Jurkat, Clone E6-1 (cell line): ENCODE results near the gene DNAH6. TPM values are rescaled to one million over a fixed set of nuclear protein-coding genes. Genes with fewer than 3 reads are reported as not detected.
"Not testable (repeated sequence)": the region's sequence is repeated elsewhere in the genome, so short reads cannot be mapped to it uniquely, and the experiment has no call there.

Experiments used
- DNase-seq: peaks from one replicate; pipeline ENCODE4 v3.0.0-alpha.2; 2011; ENCODE audit warnings: low read depth, low spot score
- H3K4me3 ChIP-seq: 2 replicates; pipeline ENCODE4 v1.5.1; 2011; ENCODE audit warnings: mild to moderate bottlenecking, low read length, control low read depth, moderate library complexity
- polyA plus RNA-seq: library from polyadenylated mRNA; unstranded; fragments of >200 nt; gene quantifications from one replicate; pipeline ENCODE4 v1.2.1, GENCODE V29; 2012; ENCODE audit warnings: missing spikeins; ENCODE audit not compliant: insufficient read length, insufficient read depth

The DNAH6 gene, protein sequence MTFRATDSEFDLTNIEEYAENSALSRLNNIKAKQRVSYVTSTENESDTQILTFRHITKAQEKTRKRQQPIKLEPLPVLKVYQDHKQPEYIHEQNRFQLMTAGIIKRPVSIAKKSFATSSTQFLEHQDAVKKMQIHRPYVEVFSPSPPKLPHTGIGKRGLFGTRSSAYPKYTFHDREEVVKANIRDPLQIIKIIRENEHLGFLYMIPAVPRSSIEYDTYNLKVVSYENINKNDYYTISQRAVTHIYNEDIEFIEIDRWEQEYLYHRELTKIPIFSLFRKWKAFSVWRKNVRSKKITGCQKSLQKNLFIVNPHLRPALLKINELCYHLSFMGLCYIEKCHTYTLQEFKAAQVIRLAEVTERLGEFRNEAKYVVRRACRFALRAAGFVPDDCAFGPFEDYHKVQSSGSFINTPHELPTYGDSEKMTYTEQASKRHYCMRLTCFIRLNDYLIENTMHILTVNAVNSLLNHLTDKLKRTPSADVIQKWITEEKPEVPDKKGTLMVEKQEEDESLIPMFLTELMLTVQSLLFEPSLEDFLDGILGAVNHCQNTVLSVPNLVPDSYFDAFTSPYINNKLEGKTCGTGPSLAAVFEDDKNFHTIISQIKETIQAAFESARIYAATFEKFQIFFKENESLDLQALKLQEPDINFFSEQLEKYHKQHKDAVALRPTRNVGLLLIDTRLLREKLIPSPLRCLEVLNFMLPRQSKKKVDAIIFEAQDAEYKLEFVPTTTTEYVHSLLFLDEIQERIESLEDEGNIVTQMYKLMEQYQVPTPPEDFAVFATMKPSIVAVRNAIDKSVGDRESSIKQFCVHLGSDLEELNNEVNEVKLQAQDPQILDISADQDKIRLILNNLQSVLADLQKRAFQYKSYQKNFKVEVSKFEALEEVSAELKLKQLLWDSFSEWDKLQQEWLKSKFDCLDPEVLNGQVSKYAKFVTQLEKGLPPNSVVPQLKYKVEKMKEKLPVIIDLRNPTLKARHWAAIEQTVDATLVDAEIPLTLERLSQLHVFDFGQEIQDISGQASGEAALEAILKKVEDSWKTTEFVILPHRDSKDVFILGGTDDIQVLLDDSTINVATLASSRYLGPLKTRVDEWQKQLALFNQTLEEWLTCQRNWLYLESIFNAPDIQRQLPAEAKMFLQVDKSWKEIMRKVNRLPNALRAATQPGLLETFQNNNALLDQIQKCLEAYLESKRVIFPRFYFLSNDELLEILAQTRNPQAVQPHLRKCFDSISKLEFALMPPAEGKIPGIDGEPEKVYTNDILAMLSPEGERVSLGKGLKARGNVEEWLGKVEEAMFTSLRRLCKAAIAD (N-terminal part only)
- polyA plus RNA-seq = 0.44 TPM

DNA sequence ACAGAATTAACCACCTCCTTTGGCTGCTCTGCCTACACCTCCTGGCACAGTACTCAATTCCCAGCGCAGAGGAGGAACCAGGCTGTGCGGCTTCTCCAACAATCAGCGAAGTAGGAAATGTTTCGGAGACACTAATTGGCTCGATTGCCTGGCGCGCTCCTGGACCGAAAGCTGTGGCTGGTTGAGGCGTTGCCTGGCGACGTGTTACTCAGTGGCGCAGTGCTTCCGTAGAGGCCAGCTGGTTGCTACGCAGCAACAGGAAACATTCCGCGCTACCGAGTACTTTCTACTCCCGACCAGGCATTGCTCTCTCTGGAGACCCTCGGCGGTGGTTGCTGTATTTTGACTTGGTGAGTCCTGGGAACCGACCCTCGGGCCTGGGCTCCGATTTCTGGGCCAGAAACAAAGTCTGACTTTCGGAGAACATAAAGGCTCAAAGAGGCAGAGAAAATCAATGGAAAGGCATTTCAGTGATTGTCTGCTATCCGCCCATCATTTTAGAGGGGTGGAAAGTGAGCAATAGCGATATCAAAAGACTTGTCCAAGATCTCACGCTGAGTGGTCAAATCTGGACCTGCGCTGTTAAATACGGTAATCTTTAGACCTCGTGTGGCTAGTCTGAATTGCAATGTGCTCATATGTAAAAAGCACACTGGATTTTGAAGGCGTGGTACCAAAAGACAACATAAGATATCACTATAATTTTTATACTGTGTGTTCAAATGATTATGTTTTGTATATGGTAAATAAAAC, at the start of gene DNAH6:
TSS of gene DNAH6 (plus strand) at position 265 of the 753 bp plus-strand sequence. CDS start 1,329 bp downstream, outside the sequence.
- H3K4me3 ChIP-seq = no peak within 1 kb of the TSS
- no peak for DNase-seq

DNA sequence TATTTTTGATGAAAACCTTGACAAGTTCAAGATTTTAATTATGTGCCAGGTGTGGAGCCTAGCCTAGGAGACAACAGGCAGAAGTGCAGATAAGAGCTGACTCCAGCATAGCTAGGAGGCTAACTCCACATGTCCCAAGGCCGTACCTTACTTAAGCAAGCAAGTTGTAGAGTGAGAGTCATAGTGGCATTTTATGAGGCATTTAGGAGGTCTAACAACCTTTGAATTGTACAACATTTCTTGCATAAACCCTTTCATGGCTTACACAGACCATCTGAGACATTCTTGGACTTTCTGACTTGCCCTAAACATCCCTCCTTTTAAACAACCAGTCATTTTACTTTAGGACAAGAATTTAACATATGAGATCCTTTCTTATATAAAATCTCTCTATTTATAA, 48.9 kb upstream of the DNAH6 start:
- no peak for DNase-seq
- H3K4me3 ChIP-seq = no peak overlapping the region

DNA sequence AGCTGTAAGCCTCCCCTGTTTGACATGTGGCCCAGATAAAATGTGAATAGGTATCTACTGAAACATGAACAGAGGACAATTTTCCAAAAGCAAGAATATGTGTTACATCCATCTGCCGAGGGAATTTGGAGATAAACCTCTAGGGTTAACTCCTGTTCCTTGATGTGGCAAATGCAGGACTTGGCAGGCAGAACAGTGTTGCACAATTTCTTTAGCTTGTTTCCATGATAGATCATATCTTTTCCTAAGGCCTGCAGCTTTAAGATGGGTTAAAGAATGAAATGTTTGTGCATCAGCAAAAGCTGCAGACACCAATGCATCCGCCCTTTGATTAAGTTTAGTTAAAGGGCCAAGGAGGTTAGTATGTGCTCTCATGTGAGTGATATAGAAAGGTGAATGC, 43.9 kb upstream of the DNAH6 start:
- not testable (repeated sequence) for DNase-seq, H3K4me3 ChIP-seq

DNA sequence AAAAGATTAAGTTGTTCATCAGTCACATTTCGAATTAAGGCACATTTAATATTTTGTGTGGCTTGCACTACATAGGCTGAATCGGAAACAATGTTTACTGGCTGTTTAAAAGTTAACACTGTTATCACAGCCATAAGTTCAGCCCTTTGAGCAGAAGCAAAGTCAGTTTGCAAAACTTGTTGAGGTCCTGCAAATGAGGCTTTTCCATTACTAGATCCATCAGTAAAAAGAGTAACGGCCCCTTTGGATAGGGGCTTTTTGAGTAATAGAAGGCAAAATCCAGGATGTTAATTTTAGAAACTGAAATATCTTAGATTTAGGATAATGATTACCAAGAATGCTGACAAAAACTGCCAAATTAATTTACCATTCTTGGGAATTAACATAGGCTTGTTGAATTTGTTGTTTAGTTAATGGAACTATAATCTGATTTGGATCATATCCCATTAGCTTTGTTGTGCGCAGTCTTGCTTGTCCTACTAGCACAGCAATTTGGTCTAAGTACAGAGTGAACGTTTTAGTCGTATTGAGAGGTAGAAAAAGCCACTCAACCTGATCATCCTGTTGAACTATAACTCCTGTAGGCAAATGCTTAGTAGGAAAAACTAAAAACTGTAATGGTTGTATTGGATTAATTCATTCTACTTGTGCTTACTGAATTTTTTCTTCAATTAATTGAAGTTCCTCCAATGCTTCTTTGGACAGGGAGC, 43.3 kb upstream of the DNAH6 start:
- no peak for DNase-seq

DNA sequence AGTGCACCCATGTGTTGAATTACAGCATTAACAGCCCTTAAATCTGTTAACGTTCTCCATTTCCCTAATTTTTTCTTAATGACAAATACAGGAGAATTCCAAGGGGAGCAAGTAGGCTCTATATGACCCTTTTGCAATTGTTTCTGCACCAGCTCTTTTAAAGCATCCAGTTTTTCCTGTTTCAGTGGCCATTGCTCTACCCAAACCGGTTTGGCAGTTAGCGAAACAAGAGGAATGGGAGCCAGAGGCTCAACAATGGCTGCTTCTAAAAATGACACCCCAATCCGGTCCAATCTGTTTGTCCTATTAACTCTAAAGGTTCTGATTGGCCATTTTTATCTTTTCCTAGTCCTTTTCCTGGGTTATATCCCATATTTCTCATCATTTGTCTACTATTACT, 42.1 kb upstream of the DNAH6 start:
- no peak for DNase-seq
- no peak overlapping the region for H3K4me3 ChIP-seq

More for the DNA sequence above, 43.3 kb upstream of the DNAH6 start:
- H3K4me3 ChIP-seq = no peak overlapping the region

DNA sequence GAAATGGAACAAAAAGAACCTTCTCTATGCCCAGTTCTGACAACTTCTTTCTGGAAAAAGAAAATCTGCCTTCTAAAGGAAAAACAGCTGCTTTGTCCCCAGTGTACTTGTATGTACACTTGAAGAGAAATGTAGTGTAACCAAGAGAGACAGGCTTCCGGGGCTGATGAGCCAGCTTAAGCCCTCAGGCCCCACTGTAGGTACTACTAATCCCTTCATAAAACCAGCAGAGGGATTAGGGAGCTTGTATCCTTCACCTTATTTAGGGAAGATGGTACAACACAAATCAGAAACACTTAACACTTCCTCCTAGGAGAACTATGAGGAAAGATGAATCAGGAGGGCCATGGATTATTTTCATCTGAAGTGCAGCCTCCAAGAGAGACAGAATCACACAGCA, 38.4 kb upstream of the DNAH6 start:
- no peak overlapping the region for H3K4me3 ChIP-seq
- DNase-seq = no peak

DNA sequence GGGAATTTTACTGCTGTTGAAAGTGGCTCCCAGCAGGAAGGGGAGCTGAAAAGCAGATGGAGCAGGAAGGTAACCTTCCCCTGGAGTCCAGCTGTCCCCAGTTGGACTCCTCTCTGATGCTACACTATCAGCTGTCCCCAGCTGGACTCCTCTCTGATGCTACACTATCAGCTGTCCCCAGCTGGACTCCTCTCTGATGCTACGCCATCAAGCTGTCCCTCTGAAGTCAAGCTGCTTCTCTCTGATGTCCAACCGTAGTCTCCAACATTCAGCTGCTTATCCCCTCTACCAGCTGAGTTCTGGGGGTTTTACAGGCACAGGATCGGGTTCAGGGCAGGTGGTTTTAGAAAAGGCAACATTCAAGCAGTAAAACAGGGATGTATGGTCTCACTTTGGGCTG, 37.4 kb upstream of the DNAH6 start:
- DNase-seq = no peak
- no peak overlapping the region for H3K4me3 ChIP-seq

DNA sequence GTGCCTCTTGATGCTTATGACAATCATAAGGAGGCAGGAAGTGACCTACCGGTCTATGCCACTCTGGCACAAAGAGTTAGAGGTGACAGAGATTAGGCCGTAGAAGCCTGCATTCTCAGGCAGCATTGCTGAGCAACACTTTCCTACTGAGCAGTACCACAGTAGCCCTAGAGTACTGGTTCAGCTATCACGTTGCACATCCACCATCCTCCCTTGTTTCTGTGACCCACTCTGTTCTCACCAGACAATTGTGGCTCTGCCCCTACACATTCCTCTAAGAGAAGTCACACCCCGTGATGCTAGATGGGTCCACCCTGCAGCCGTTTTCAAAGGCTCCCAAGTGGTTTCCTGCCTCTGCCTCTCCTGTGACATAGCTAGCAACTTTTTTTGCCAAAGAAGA, 34.6 kb upstream of the DNAH6 start:
- H3K4me3 ChIP-seq = no peak overlapping the region
- peak; percentile 17 for DNase-seq

DNA sequence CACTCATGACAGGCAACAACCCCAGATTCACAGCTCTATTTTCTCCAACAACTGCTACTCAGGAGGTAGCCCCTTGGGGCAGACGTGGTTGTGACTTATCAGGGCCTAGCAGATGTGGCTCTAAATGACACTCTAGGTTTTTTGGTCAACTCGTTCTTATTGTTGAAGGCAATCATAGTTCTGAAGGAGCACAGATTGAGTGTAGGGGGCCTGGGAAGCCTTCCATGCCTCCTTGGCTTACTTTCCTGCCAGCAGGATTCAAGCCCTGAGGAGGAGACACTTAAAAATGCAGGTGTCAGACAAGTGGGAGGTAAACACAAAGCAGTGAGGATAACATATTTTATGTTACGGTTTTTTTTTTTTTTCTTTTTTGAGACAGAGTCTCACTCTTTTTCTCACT, 33.7 kb upstream of the DNAH6 start:
- DNase-seq = peak; percentile 8
- no peak overlapping the region for H3K4me3 ChIP-seq

DNA sequence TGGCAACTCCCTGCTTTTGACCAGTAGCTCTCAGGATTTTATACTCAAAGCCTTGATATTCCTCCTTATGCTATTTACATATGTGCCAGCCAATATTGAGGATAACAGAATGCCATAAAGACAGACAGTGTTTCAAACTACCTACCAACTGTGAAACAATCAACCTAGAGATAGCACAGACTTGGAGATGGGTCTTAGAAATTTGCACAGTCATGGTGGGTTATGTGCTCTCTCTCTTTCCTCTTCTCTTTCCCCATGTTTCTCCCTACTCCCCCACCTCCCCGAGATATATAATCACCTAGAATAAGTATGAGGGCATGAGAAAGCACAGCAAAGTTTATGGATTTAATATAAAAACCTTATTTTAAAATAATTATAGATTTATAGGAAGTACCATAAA, 33.0 kb upstream of the DNAH6 start:
- DNase-seq = no peak
- no peak overlapping the region for H3K4me3 ChIP-seq

DNA sequence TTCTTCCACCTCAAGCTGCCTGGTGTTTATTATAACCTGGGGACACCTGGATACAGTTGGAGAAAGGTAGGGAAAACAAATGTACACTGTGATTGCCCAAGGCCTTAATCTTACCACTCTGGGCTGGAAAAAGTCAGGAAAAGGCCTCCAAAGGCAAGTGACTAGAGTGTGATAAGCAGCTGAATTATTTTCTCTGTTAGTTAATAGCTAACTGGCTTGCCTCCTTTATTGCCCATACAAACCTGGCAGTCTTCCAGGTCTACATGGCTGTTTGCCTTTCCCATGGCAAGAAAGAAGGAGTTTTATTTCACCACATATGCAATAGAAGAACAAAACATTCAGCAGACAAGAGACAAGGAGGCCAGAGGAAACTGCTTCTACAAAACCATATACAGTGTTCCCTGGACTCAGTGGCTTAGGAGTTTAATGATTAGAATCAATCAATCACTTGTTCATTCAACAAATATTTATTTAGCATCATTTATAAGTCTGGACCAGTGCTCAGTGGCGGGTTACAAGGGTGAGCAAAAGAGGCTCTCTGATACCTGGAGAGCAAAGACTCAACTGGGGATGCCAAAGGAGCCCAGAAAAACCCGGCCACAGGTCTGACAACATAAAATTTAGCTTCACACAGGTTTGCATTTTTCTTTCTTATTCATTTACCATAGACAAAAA, 29.7 kb upstream of the DNAH6 start:
- H3K4me3 ChIP-seq = no peak overlapping the region
- DNase-seq = no peak

DNA sequence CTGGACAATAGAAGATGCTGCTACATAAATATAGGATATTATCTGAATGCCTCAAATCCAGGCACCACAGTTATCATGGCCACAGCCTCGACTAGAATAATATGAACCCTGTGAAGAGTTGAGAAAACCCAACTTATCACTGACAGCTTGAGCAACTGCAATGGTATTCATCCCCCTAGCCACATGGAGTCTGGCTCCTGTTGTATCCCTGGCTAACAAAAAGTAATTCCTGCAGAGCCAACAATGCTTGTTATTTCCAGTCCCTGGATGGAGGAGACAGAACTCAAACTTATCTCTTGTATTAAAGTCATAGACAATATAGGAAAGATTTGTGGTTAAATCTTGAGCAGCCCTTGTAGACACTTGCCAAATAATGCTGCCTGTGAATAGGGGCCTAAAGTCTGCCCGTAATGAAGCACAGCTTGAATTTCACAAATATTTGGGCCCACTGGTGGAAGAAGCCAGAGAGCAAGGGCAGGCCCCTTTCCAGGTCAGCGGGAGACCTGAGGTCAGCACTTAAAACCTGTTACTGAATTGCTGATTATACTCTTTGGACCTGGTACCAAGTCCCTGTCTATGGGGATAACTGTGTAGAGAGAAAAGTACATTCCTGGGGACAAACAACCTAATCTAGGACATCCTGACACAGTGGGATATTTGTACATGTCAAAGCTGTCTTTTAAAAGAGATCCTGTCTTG, 28.9 kb upstream of the DNAH6 start:
- DNase-seq = no peak
- no peak overlapping the region for H3K4me3 ChIP-seq

DNA sequence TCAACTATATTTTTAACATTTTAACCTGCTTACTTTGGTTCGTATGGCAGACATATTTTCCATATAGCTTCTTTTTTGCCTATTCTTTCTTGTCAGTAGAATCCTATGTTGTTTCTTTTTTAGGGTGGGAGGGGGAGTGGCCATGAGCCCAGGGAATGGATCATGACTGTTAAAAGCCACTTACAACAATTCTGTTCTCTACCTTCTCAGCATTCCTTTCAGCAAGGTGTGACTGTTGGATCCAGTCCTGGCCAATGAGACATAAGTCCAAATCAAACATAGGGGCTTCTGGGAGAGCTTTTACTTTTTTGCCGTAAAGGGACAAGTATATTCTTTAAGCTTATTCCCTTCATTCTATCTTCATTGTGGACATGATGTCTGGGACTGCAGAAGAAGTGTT, 25.0 kb upstream of the DNAH6 start:
- DNase-seq = no peak
- no peak overlapping the region for H3K4me3 ChIP-seq

DNA sequence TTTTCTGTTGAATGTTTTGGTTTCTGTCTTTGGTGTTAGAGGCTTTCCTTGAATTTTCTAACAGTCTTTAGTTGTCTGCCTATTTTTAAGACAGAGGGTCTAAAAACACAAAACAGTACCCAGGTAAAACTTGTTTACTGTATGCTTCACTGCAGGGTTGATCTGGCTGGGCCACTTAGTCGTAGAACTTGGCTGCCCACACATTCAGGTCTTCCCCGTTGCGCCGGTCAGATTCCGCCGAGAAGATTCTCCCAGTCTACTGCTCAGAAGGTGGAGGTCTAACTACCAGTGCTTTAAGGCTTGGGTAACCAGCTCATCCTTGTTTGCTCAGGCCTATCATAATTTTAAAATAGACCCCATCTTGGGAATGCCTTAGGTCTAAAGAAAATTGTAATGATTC, 24.6 kb upstream of the DNAH6 start:
- no peak for DNase-seq
- no peak overlapping the region for H3K4me3 ChIP-seq

DNA sequence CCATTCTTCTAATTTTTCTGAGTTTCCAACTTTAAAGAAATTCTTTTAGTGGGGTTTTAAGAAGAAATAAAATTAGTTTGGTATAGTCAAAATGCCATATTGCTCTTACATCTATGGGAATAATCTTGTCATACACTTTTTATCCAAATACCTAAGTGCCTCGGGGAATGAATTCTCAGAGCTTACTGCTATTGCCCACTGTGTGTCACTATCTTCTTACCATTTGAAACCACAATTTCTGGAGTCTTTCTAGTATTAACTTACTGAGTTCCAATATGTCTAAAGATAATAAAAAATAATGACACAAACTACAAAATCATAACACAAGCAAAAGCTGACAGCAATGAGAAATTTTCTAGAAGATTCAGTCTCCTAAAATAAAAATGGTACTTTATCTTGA, 23.7 kb upstream of the DNAH6 start:
- DNase-seq = no peak
- no peak overlapping the region for H3K4me3 ChIP-seq

DNA sequence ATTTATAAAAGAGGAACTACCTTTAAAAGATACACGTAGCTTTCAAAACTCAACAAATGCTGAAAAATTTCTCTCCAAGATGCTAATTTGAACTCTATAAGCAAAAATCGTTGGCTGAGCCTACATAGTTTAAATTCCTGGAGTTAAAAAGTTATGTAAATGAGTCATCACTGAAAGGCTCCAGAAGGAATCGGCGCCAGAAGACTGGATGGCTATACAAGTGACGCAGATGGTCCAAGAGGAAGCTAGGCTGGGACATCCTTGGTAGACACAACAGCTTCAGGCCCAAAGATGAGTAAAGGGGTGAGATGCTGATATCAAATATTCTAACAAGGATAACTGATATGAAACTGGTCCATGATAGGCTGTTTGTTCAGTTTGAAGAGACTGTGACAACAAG, 22.8 kb upstream of the DNAH6 start:
- no peak overlapping the region for H3K4me3 ChIP-seq
- no peak for DNase-seq

DNA sequence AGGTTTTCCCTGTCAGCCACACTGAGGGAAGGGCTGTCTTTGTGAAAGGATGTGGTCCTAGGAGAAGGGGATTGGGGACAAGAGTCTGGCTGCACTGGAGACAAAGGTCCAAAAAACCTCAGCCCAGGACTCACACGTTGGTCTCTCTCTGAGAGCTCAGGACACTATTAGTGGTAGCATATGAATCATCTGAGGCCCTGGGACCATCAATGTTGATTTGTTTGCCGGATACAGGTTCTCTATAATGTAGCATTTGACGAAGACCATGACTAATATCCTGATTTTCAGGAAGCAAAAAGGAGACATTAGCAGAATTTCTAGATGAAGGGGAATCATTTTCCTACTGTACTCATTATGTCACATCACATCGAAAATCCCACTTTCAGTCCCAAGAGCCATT, 22.2 kb upstream of the DNAH6 start:
- H3K4me3 ChIP-seq = no peak overlapping the region
- DNase-seq = no peak
